Measurements from ENCODE around the gene LMBRD2. TPM values are rescaled to one million over a fixed set of nuclear protein-coding genes. Genes with fewer than 3 reads are reported as not detected.

Gene LMBRD2
- polyA plus RNA-seq, 3 donors = 2.1 to 6.4 (median 2.3) TPM

- peaks cover 0 to 3% (median 1%) of the 10 kb centered on the region in 3 donors for H3K27me3 Mint-ChIP-seq (ENCODE audit: low read depth in 3 of 3)
- H3K79me2 ChIP-seq (ENCODE audit: insufficient read depth, low read length) = no peaks in the 10 kb centered on the region
- no peak overlapping the region for H3K4me3 ChIP-seq (replicated peaks in 1 of 3; ENCODE audit: low read depth in 2 of 3, low read length in 3 of 3)
- peaks cover 7% of the 10 kb centered on the region for H3K4me1 Mint-ChIP-seq
- WGBS (ENCODE audit: insufficient coverage) = 88% methylated on average over 1 of the region's 5 CpGs
- no peaks in the 10 kb centered on the region for H3K9me3 Mint-ChIP-seq
- no peak for TF ChIP-seq CTCF (IDR thresholded peaks at IDR 0.05)
- DNase-seq = no peak
- no peaks in the 10 kb centered on the region for H3K36me3 Mint-ChIP-seq
- no peak overlapping the region for H3K4me2 ChIP-seq (replicated peaks; ENCODE audit: extremely low read depth, low read length, poor library complexity, severe bottlenecking)
- H3K36me3 ChIP-seq (replicated peaks in 1 of 2; ENCODE audit: control insufficient read depth in 1 of 2, insufficient read depth in 2 of 2, low read length in 2 of 2) = no peaks in the 10 kb centered on the region
- no peaks in the 10 kb centered on the region for H3K9me3 ChIP-seq (replicated peaks in 1 of 2; ENCODE audit: control insufficient read depth in 1 of 2, insufficient read depth in 1 of 2, low read length in 2 of 2)
- no peak overlapping the region for H3K27ac Mint-ChIP-seq
- no peaks in the 10 kb centered on the region for H3K27me3 ChIP-seq (ENCODE audit: control insufficient read depth in 2 of 2, insufficient read depth in 2 of 2, low read length in 2 of 2)
- H3K4me1 ChIP-seq (ENCODE audit: control insufficient read depth in 1 of 2, insufficient read depth in 2 of 2, low read length in 2 of 2) = no peaks in the 10 kb centered on the region
- H2AFZ ChIP-seq (ENCODE audit: insufficient read depth, low read depth, low read length, poor library complexity, severe bottlenecking) = no peak overlapping the region
- intact Hi-C loops (cut with micrococcal nuclease) = no loop called here
- no peak overlapping the region for H3K27ac ChIP-seq (ENCODE audit: low read depth in 1 of 2, low read length in 2 of 2)
- H3K9ac ChIP-seq (ENCODE audit: insufficient read depth, low read length, poor library complexity, severe bottlenecking) = no peak overlapping the region
- H4K20me1 ChIP-seq (ENCODE audit: insufficient read depth, low read length) = no peaks in the 10 kb centered on the region
- no peak overlapping the region for H3K4me3 Mint-ChIP-seq
Observed at GRCh38 chr5:36056422-36056821, 95.3 kb downstream of the LMBRD2 start.

DNA sequence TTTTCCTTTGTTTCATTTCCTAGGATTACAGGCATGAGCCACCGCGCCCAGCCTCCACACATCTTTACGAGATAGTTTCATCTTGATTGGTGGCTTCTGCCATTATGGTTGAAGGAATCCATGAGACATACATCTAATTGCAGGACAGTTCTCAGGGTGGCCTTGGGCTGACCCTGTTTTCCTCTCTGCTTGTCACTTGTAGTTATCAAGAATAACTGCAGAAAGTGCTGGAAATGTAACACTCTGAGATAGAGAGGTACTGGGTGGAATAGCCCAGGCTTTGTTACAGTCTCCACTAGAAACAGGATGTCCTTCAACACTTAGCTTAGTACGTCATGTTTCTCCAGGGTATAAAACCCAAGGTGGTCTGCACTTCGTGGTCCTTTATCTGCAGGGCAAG, 95.7 kb downstream of the LMBRD2 start:
- H3K9me3 Mint-ChIP-seq = no peaks in the 10 kb centered on the region
- no peaks in the 10 kb centered on the region for H3K27me3 ChIP-seq (ENCODE audit: control insufficient read depth in 2 of 2, insufficient read depth in 2 of 2, low read length in 2 of 2)
- H3K79me2 ChIP-seq (ENCODE audit: insufficient read depth, low read length) = no peaks in the 10 kb centered on the region
- peaks cover 7% of the 10 kb centered on the region for H3K4me1 Mint-ChIP-seq
- H3K36me3 ChIP-seq (replicated peaks in 1 of 2; ENCODE audit: control insufficient read depth in 1 of 2, insufficient read depth in 2 of 2, low read length in 2 of 2) = no peaks in the 10 kb centered on the region
- 64% methylated on average over 2 of the region's 5 CpGs for WGBS (ENCODE audit: insufficient coverage)
- H3K4me2 ChIP-seq (replicated peaks; ENCODE audit: extremely low read depth, low read length, poor library complexity, severe bottlenecking) = no peak overlapping the region
- H3K9ac ChIP-seq (ENCODE audit: insufficient read depth, low read length, poor library complexity, severe bottlenecking) = no peak overlapping the region
- no peak overlapping the region for H2AFZ ChIP-seq (ENCODE audit: insufficient read depth, low read depth, low read length, poor library complexity, severe bottlenecking)
- no peaks in the 10 kb centered on the region for H4K20me1 ChIP-seq (ENCODE audit: insufficient read depth, low read length)
- intact Hi-C loops (cut with micrococcal nuclease) = no loop called here
- no peaks in the 10 kb centered on the region for H3K4me1 ChIP-seq (ENCODE audit: control insufficient read depth in 1 of 2, insufficient read depth in 2 of 2, low read length in 2 of 2)
- H3K27ac ChIP-seq (ENCODE audit: low read depth in 1 of 2, low read length in 2 of 2) = no peak overlapping the region
- no peak for DNase-seq
- no peak overlapping the region for H3K4me3 ChIP-seq (replicated peaks in 1 of 3; ENCODE audit: low read depth in 2 of 3, low read length in 3 of 3)
- no peak for TF ChIP-seq CTCF (IDR thresholded peaks at IDR 0.05)
- H3K27ac Mint-ChIP-seq = no peak overlapping the region
- H3K36me3 Mint-ChIP-seq = no peaks in the 10 kb centered on the region
- peaks cover 0 to 3% (median 1%) of the 10 kb centered on the region in 3 donors for H3K27me3 Mint-ChIP-seq (ENCODE audit: low read depth in 3 of 3)
- H3K4me3 Mint-ChIP-seq = no peak overlapping the region
- no peaks in the 10 kb centered on the region for H3K9me3 ChIP-seq (replicated peaks in 1 of 2; ENCODE audit: control insufficient read depth in 1 of 2, insufficient read depth in 1 of 2, low read length in 2 of 2)
